Endothelial cell of coronary artery (primary cell): Measurements from ENCODE around the gene SLC29A4. TPM values are rescaled to one million over a fixed set of nuclear protein-coding genes. Genes with fewer than 3 reads are reported as not detected.

ENCODE experiments used
- total RNA-seq: library from RNA; depleted of rRNA; stranded (reverse); fragments of >200 nt; gene quantifications from 2 replicates; pipeline ENCODE4 v1.2.3, GENCODE V29; 2014

SLC29A4 gene
- 1.6 and 2.3 TPM in 2 replicates for total RNA-seq

DNA sequence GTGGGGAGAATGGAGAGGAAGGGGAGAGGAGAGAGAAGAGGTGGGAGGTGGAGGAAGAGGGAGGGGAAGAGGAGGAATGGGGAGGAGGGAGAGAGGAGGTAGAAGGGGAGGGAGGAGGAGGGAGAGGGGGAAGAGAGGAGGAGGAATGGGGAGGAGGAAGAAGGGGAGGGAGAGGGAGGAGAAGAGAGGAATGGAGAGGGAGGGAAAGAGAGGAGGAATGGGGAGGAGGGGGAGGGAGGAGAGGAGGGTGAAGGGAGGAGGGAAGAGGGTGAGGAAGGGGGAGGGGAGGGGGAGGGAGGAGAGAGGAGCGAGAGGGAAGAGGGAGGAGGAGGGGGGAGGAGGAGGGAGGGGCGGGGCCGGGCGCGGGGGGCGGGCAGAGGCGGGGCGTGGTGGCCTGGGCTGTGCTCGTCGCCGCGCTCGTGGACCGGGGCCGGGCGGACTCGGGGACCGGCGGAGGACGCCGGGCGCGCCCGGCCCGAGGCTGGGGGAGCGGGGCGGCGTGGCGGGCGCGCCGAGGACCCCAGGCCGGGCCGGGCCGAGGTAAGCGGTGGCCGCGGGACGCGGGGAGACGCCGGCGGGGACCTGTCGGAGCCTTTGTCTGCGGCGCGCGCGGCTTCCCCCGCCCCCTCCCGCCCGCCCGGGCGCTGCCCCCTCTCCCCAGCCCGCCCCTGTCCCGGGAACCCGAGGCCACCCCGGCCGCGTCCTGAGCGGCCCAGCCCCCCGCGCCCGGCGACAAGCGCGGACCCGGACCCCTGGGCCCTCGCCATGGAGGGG lies at the start of gene SLC29A4:
SLC29A4 (plus strand) TSS at position 401 of the 774 bp plus-strand sequence. CDS start 4,874 bp downstream, outside the sequence.

Other genes starting within 250 kb of the SLC29A4 start
- 5.8 and 9.2 TPM in 2 replicates for gene RBAK, start 237.1 kb upstream of the SLC29A4 start, total RNA-seq
- gene WIPI2, start 92.7 kb upstream of the SLC29A4 start, total RNA-seq, result 70.1 and 76.2 TPM in 2 replicates
- 23.5 and 37.4 TPM in 2 replicates for gene TNRC18, start 140.9 kb downstream of the SLC29A4 start, total RNA-seq
- gene FBXL18, start 230.9 kb downstream of the SLC29A4 start, total RNA-seq, result 5.7 and 8.6 TPM in 2 replicates
- gene ACTB, start 247.7 kb downstream of the SLC29A4 start, total RNA-seq, result 3,074 and 4,260 TPM in 2 replicates